Stimulated activated CD8-positive, alpha-beta memory T cell treated with anti-CD3 and anti-CD28 coated beads, Interleukin-7, amount 100 ng/mL, for 4 hours (primary cell): Measurements from ENCODE around the gene CNOT6L.

Experiments
- DNase-seq, 2 donors: peaks; one replicate each; pipeline ENCODE4 v3.0.0-alpha.2; 2020; ENCODE audit warnings: low read depth in 2 of 2

Gene CNOT6L

GRCh38 chr4:77820649-77821561 lies 1.7 kb upstream of the CNOT6L start:
- no peak for DNase-seq

DNA sequence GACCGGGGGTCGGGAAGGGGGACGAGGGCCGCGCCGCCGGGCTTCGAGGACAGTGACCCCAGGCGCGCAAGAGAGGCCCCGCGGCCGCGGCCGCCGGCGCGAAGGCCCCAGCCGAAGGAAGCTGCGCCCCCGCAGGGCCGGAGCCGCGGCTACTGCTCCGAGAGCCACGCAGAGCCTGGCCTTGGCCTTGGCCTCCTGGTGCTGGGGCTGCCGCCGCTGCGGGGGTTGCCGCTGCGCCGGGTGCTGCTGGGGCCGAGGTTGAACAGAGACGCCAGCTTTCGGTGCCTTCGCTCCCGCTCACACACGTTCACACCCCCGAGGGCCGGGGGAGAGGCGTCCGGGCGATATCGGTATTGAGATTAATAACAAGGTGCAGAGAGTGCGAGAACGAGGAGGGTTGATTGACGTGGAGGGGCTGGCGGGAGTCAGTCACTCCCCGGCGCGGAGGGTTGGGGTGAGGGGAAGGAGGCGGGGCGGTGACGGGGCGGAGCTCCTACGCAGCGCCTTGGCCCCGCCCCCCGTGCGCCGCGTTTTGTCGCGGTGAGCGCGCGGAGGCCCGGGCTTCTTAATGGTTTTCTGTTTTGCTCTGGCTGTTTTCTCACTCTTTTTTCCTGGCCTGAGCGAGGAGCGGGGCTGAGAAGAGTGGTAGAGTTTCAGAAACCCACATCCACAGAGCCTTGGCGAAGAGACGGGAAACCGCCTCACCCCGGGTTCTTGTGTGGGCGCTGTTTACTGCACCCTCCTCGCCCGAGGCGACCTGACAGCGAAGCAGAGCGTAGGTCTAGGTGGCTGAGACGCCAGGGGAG lies 878 bp upstream of the CNOT6L start:
- DNase-seq, result peak; percentile 88 to 91

- DNase-seq, result peak in 1 of 2 donors; percentile 84
These were observed 255 bp upstream of the CNOT6L start for GRCh38 chr4:77819404-77819842.

- no peak for DNase-seq
These were observed 1.0 kb downstream of the CNOT6L start for GRCh38 chr4:77818073-77818601.

DNA sequence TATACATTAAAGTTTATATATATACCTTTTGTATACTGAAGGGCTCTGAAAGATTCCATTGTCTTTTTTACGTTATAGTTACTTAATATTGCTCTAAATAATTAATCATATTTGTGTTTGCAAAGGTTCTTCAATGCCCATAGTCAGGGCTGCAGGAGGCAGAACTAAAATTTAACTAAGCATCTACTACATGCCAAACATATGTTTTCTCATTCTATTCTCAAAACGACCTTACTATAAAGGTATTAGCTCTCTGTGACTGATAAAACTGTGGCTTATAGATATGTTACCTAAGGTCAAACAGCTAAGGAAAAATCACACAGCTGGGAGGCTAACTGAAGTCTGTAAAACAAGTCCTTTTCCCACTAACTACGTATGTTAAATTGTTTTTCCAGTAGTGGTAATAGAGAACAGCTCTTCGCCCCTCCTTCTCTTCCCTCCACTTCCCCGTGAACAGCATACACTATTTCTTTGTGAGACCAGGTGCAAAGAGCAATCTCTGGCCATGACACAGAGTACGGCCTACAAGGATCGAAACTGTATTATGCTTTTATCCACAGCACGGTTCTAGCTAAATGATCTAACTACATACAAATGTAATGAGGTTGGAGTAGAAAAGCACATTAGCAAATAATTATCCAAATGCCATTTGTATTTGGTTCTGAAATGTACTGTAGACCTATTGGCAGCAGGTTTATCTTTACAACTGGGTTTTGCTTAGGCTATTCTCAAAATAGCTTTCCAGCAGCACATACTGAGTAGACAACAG lies 1.7 kb downstream of the CNOT6L start:
- no peak for DNase-seq

DNA sequence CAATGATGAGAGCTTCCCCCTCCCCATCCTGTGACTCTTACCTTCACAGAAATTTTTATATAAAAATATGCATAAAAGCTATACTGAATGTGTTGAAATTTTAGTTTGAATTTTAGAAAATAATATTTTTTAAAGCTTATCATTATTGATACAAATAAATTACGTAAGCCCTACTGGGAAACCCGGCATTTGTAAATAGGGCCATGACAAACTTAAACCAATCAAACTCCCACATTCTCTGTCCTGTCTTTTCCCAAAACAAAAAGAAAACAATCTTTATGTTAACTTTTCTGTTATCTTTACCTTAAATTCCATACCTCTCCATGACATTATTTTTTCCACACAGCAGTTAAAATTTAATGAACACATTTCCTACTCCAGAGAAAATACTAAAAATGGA lies 2.6 kb downstream of the CNOT6L start:
- DNase-seq, result no peak

DNA sequence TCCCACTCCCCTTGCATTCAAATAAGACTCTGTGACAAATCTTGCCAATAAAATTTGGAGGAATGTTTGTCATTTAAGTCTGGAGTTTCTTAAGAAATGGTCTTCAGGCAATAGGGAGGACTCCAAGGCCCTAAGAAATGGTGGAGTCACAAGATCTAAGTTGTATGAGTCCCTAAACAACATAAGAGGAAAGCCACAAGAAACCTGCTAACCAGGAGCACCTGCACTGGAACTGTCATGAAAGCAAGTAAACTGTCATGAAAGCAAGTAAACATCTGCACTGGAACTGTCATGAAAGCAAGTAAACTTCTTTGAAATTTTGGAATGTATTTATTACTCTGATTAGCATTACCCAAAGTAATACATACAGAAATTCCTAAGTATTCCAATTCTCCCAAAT lies 3.5 kb downstream of the CNOT6L start:
- no peak for DNase-seq

DNA sequence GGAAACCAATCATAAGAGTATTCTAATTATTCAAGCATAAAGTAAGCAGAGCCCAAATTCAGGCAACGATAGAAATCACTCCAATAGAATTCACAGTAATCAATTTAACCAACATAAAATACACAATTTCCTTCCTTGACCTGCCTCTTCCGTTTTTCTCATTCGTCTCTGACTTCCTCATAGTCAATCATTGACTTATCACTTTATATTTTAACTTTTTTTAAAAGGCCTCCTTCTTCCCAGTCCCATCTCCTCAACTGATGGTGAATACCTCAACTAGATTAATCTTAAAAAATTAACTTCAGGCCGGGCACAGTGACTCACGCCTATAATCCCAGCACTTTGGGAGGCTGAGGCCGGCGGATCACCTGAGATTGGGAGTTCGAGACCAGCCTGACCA lies 13.3 kb downstream of the CNOT6L start:
- no peak for DNase-seq

- DNase-seq, result no peak
These were observed 14.7 kb downstream of the CNOT6L start for GRCh38 chr4:77804471-77804870.

- DNase-seq, result no peak
These were observed 16.8 kb downstream of the CNOT6L start for GRCh38 chr4:77802402-77802801.

DNA sequence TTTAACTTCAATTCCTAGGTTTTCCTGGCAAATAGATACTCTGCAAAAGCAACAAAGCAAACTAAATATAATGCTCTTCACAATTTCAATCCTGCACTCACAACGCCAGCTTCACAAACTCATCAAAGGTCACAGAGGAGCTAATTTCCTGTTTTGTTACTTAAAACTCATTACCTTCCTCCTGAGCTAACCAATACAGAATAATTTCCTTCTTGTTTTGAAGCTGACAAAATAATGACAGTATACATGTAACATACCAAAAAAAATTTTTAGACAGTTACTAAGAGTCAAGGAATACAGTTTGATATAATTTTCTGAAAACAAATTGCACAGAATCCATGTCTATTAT lies 17.9 kb downstream of the CNOT6L start:
- no peak for DNase-seq

GRCh38 chr4:77800483-77801259 lies 18.5 kb downstream of the CNOT6L start:
- no peak for DNase-seq

DNA sequence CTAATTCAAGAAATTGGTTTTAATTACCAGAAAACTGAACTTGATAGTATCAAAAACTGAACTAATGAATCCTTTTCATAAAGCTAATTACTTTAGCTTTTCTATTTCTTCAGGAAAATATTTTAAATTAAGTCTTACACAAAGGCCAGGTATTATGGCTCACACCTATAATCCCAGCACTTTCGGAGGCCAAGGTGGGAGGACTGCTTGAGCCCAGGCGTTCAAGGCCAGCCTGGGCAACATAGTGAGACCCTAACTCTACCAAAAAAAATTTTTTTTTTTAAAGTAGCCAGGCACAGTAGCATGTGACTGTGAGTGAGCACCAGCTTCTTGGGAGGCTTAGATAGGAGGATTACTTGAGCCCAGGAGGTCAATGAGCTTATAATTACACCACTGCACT lies 19.1 kb downstream of the CNOT6L start:
- no peak for DNase-seq

DNA sequence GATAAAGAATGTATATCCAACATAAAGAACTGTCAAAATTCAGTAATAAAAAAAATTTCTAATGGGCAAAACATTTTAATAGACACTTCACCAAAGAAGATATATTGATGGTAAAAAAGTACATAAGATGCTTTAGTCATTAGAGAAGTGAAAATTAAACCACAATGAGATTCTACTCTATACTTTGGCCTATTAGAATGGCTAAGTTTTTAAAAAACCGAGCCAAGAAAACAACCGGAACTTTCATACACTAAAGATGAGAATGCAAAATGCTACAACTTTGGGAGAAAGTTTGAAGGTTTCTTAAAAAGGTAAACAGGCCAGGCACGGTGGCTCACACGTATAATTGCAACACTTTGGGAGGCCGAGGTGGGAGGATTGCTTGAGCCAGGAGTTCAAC lies 20.8 kb downstream of the CNOT6L start:
- no peak for DNase-seq

DNA sequence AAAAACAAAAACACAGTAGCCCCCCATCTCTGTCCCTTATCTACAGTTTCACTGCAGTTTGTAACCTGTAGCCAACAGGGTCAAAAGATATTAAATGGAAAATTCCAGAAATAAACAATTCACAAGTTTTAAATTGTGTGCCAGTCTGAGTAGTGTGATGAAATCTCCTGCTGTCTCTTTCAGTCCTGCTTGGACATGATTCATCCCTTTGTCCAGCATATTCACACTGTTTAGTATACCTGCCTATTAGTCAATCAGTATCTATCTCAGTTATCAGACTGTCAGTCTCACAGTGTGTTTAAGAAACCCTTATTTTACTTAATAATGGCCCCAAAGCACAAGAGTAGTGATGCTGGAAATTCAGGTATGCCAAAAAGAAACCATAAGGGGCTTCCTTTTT lies 21.9 kb downstream of the CNOT6L start:
- no peak for DNase-seq

GRCh38 chr4:77795326-77795725 lies 23.8 kb downstream of the CNOT6L start:
- DNase-seq, result no peak

- no peak for DNase-seq
These were observed 29.0 kb downstream of the CNOT6L start for GRCh38 chr4:77790146-77790545.

DNA sequence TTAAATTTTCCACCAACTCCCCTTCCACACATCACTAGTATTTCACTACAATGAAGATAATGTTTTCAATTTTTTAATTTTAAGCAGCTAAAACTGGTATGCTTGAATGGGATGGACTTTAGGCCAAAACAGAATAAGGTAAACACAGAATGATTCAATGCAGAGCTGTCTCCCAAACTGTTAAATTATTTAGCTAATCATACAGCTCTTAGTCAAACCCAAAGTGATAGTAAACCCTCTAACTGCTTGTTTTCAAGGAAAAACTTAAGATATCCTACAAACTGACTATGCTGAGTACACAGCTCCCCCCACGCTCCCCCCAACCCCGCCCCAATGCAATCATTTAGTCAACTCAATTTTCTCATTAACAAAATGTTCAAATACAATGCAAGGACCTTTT lies 30.2 kb downstream of the CNOT6L start:
- DNase-seq, result no peak

GRCh38 chr4:77787969-77788368 lies 31.2 kb downstream of the CNOT6L start:
- DNase-seq, result no peak

DNA sequence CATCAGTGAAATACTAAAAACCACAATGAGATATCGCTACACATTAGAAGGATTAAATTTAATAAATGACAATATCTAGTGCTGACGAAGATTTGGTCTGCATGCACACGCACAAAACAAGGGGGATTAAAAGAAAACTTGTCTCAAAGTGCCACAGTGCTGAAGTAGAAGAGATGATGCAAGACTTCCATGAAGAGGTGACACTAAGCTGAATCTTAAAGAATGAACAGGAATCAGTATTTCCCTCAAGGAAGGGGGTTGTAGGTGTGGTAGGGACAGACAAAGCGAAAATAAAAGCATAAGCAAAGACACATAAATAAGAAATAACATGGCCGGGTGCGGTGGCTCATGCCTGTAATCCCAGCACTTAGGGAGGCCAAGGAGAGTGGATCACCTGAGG lies 33.5 kb downstream of the CNOT6L start:
- DNase-seq, result no peak

GRCh38 chr4:77783895-77784294 lies 35.3 kb downstream of the CNOT6L start:
- DNase-seq, result no peak
